Right ventricle myocardium superior (tissue), 1 donor: ENCODE results near the gene CCL13. TPM values are rescaled to one million over a fixed set of nuclear protein-coding genes. Genes with fewer than 3 reads are reported as not detected.
A peak's percentile ranks its signal among the peaks of the same experiment; 100 is the strongest.

Experiments
- ATAC-seq: fragments of 200-7000 bp; cut with Tn5 transposase; one replicate; pipeline ENCODE4 v1.9.1; 2020; ENCODE audit warnings: mild to moderate bottlenecking; ENCODE audit not compliant: poor library complexity
- DNase-seq: peaks from one replicate; pipeline ENCODE4 v3.0.0-alpha.2; 2020
- intact Hi-C: fragments of 100-400 bp; cut with DNase I; formaldehyde crosslinking; loops from one replicate; pipeline ENCODE4 v1.11.2; 2022
- total RNA-seq: library from RNA; stranded (reverse); fragmentation: NEBNext Ultra II Directional; extraction: Animal tissue kit (Norgen Biotek cat#: 25700); gene quantifications from one replicate; pipeline ENCODE4 v1.2.1, GENCODE V29; 2021
- donor health status: DM: no; HTN: yes; CAD: no; lungs with severe emphysema.

CCL13 gene
- total RNA-seq, 1 donor from 2014 or later: 1.6 TPM

DNA sequence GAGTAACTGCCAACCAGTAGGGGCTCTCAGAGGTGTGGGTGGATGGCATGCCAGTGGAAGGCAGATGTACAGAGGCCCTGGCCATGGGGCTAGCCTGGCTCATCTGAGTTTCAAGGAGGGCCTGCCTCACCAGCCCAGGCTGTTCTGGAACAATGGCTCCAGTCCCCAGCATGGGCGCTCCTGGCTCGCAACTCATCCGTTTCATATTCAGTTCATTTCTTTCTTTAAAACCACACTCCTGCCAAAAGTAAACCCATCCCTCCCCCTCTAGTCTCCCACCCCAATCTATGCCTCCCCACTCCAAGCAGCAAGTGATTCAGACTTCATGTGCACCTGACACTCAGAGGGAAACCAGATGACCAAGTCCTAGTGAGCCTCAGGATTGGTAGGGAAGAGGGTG lies 2.4 kb downstream of the CCL13 start:
- ATAC-seq: no peak
- intact Hi-C loops: loop anchor here (5.0 kb wide), 1 partner anchor 46 kb away; no protein-coding TSS in a partner anchor

GRCh38 chr17:34360601-34361270 lies 4.5 kb downstream of the CCL13 start:
- no peak for DNase-seq
- intact Hi-C loops: loop anchor here (2.0 kb wide), 1 partner anchor 160 kb away; no protein-coding TSS in a partner anchor
- no peak for ATAC-seq

More for the DNA sequence above, 2.4 kb downstream of the CCL13 start:
- DNase-seq: no peak

DNA sequence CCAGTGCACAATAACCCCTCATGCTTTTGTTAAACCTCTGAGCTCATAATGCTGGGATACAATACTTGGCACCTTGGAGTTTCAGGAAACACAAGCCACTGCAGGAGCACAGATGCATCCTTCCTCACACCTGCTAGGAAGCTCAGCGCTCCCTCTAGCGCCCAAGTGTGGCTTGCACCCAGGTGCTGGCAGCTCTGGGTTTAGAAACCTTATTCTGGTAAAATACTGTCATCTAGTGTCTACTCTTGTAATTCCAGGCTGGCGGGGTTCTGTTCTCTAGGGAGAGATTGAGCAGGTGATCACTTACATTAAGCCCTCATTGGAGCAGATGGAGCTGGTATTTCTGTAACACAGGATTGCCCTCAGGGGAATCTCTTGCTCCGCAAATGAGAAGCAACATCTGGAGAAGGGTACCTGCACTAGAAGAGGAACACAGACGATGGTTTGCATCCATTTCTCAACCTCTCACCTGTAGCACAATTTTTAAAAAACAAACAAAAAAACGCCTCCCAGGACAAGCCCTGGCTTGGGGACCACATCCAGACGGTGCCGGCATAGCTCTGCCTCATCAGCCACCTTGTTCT lies 5.3 kb downstream of the CCL13 start:
- DNase-seq (peak; percentile 95), ATAC-seq (peak; percentile 95)
- intact Hi-C loops: loop anchor here (2.0 kb wide), 1 partner anchor 161 kb away; no protein-coding TSS in a partner anchor

DNA sequence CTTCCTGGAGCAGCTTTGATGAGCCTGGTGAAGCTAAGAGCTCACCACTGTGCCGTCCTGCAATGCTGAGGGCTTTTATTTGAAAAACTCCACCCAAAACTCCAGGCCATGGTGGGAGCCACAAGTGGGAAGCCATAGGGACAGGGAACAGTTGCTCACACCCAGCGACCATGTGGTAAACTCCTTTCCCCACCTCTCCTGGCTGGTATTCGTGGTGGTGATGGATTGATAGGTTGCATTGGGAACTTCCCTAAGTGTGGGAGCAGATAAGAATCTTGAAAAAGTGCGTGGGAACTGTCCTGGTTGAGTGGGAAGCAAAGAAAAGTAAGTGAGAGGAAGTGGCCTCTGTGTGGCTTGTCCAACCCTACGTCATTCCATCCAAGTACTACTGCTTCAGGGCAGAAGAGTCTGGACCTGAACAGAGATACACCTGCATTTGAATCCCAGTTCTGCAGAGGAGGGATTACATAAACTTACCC lies 6.9 kb downstream of the CCL13 start, which contains the start of gene CCL1:
TSS of gene CCL1 (minus strand) at position 51 of the 479 bp plus-strand sequence. CDS start 72 bp downstream, outside the sequence.
- intact Hi-C loops: no loop called here
- no peak for DNase-seq
- ATAC-seq: no peak

GRCh38 chr17:34364751-34365150 lies 8.5 kb downstream of the CCL13 start:
- ATAC-seq (no peak), DNase-seq (no peak)
- intact Hi-C loops: no loop called here

DNA sequence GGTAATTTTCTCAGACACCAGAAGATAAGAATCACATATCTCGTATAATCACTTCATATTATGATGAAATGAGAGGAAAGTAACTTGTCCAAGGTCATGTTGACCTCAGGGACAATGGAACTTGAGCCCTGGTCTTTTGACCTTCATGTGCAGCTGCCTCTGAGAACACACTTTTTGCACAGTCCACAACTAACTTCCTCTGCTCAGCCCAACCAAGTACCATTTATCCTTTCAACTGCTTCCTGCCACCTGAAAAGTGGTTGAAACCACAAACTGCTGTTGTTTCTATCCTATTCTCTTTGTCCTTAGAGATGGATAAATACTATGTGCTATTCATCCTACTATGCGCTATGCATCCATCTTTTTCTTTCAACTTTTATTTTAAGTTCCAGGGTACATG lies 9.1 kb downstream of the CCL13 start:
- DNase-seq (no peak), ATAC-seq (no peak)
- intact Hi-C loops: no loop called here

DNA sequence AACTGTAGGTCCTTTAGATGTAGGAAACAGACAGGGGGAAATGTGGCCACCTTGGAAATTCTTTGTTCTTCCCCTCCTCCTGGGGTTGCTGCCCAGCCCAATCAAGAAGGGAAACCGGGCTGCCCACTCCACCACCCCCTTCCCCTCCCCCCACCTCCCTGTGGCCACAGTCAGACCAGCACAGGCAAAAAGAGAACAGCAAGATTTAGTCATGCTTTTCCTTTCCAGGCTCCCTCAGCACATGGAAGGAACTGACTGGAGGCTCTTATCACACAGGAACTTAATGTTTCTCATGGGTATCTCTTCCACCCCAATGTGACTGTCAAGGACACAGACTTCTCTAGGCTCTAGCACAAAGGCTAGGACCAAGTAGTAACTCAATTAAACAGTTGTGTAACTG lies 9.7 kb downstream of the CCL13 start:
- intact Hi-C loops: no loop called here
- ATAC-seq (no peak), DNase-seq (no peak)

- ATAC-seq: no peak
- intact Hi-C loops: no loop called here
- no peak for DNase-seq
These were observed 10.3 kb downstream of the CCL13 start for GRCh38 chr17:34366529-34367107.

DNA sequence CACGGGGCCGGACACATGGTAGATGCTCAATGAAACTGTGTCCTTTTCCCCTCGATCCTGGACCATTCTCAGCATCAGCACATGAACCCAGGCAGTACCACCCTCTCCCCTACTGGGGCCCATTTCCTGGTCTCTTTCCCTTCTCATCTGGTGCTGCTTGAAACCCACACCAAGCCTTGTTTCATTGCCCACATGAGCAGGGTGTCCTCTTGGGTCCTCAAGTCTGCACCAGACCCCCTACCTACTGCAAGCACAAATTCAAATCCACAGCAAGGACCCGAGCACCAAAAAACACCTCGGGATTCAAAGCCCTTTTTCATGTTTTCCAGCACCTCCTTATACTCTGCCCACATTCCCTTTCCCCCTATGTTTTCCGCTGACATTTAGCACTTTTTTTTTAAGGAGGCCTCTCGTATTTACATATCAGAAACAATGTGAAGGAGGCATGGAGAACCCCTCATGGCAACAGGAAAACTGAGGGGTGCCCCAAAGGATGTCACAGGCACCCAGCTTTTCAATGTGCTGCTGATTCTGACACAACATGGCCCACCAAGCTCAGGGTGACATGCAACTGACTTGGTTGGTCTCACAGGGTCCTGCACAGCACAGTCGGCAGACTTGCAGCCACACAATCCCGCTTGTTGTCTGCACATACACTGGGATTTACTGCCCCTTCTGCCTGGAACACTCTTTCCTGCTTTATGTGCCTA lies 11.4 kb downstream of the CCL13 start:
- intact Hi-C loops: no loop called here
- DNase-seq: no peak
- no peak for ATAC-seq

DNA sequence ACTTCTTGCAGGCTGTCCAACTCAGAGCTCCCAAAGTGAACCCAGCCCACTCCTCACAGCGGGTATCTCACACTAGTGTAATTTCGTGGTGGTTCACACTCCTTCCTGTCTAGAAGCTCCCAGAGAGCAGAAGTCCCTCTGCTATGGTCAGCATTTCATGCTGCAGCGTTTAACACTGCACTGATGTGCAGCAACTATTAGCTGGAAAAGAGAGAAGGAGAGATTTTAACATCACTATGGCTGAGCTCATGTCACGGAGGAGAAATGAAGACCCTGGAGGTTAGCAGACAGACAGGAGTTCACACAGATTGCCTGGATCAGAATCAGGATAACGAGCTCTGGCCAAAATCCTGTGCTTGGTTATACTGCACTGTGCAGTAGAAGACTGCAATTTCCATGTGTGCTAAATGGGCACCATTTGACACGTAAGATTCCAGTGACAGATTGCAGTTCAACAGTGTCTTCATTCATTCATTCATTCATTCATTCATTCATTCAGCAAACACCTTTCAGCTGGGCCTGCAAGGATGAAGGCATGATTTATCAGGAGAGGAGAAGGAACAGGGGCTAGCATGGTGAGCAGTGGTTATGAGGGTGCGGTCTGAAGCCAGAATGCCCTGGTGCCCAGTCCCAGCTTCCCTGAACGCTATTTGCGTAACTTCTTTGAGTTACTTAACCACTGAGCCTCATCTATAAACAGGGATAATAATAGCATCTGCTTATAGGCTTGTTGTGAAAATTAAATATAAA lies 12.1 kb downstream of the CCL13 start:
- peak; percentile 24 for ATAC-seq
- DNase-seq: no peak
- intact Hi-C loops: no loop called here

GRCh38 chr17:34368946-34369500 lies 12.7 kb downstream of the CCL13 start:
- DNase-seq: no peak
- intact Hi-C loops: no loop called here
- no peak for ATAC-seq

GRCh38 chr17:34369571-34369970 lies 13.3 kb downstream of the CCL13 start:
- ATAC-seq (no peak), DNase-seq (no peak)
- intact Hi-C loops: no loop called here

GRCh38 chr17:34370376-34370996 lies 14.2 kb downstream of the CCL13 start:
- ATAC-seq (no peak), DNase-seq (no peak)
- intact Hi-C loops: no loop called here

- no peak for DNase-seq
- intact Hi-C loops: no loop called here
- no peak for ATAC-seq
These were observed 14.7 kb downstream of the CCL13 start for GRCh38 chr17:34370997-34371395.

DNA sequence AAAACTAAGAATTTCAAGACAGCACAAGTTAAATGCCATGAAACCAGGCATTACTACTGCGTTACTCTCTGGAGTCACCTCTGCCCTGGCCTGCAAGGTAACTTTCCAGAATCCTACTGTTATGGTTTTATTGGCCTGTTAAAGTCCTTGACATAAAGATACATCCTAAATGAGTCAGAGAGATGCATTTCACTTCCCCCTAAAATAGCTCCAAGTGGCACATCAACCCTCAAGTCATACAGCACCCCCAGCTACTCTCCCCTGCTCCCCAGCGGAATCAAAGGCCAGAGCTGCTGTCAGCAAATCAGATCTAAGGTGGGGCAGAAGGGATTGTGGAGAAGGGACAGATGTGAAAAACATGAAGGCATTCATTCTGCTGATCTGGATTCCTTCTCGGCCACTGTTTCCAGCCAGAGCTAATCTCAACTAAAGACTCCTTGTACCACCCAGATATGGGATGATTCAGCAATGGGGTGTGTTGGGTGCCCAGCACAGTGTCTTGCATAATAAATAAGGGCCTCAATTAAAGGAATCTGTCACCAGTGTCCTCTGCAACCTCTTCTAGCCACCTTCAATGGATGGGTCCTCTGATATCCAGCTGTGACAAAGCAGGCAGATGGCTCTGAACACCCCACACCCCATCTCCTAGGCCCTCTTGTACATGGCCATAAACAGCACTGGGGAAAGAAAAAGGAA lies 15.3 kb downstream of the CCL13 start:
- DNase-seq (no peak), ATAC-seq (no peak)
- intact Hi-C loops: no loop called here

DNA sequence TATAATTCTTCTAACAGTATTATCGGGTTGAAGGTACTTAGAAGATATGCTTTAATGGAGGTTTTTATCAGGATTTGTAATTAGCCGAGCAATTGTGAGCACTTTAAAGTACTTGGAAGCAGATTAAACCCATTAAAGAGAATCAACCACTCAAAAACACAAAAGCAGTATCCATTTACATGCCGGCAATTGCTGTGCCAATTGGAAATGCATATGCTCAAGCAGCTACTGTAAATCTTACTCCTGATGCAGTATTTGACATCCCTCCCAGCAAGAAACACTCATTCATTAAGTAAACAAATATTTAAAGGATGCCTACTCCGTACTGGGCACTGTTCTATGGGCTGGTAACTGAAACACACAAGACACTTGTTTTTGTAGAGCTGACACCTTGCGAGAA lies 18.2 kb downstream of the CCL13 start:
- ATAC-seq (no peak), DNase-seq (no peak)
- intact Hi-C loops: no loop called here

DNA sequence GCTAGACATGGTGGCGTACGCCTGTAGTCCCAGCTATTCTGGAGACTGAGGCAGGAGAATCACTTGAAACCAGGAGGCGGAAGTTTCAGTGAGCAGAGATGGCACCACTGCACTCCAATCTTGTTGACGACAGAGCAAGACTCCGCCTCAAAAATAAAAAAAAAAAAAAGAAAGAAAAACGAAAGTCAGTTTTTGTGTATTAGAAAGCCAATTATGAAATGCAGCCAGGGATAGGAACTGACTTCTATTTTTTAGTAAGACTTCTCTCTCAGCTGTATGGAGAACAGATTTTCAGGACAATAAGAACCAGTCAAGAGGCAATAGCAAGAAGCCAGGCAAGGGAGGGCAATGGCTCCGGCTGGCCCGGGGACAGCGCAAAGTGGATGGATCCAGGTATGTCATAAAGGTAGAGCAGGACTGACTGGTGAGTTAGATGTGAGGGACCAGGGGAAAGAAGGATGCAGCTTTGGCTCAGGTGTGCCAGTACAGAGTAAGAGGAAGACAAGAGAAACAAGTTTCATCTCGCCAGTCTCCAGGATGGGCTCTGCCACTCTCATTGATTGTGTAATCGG lies 19.2 kb downstream of the CCL13 start:
- no peak for ATAC-seq
- intact Hi-C loops: no loop called here
- no peak for DNase-seq
